Stimulated activated naive CD8-positive, alpha-beta T cell treated with anti-CD3 and anti-CD28 coated beads, Interleukin-15, Interleukin-2, amounts not matched to agents 100 U/mL and 50 U/mL, for 24 hours (primary cell): ENCODE results near the gene KLHL3.

Source experiments
- ATAC-seq: fragments of 150-1000 bp; cut with Tn5 transposase; one replicate; pipeline ENCODE4 v1.10.0; 2021
- DNase-seq: peaks from one replicate; pipeline ENCODE4 v3.0.0; 2021

KLHL3 gene

DNA sequence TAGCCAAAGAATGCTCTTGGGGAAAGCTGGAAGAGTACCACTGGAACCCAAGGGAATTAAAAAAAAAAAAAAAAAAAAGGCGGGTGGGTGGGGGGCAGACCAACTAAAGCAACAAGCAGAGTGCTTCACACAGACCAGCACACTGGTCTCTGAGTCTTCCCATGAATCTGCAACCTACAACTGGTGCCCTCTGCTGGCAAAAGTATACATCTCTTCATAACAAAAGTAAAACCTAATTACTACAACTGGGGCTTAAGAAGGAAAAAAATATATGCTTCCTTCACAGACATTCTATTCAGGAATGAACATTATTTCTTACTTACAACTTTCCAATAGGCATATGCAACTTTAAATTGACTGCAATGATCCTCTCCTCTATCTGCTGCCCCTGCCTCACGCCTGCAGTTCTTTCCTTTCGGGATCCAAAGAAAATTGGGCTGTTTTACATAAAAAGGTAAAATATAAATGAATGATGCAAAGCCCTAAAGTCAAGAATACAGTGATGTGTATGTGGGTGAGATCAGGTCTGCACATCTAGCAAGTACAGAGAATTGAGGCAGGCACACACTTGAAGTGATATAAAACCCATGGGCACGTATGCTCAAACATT lies 7.2 kb upstream of the KLHL3 start:
- ATAC-seq: peak; percentile 80
- peak; percentile 56 for DNase-seq

- ATAC-seq (no peak), DNase-seq (no peak)
Observed at GRCh38 chr5:137741718-137742117, 5.8 kb upstream of the KLHL3 start.

DNA sequence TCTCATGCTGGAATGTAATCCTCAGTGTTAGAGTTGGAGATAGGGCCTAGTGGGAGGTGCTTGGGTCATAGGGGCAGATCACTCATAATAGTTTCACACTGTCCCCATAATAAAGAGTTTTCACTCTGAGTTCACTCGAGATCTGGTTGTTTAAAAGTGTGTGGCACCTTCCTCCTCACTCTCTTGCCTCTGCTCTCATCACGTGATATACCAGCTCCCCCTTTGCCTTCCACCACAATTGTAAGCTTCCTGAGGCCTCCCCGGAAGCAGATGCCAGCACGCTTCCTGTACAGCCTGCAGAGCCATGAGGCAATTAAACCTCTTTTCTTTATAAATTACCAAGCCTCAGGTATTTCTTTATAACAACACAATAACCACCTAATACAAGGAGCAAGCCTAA lies 3.8 kb upstream of the KLHL3 start:
- ATAC-seq (no peak), DNase-seq (no peak)

- DNase-seq (no peak), ATAC-seq (no peak)
Observed at GRCh38 chr5:137738947-137739346, 3.1 kb upstream of the KLHL3 start.

GRCh38 chr5:137737349-137738131 lies 1.7 kb upstream of the KLHL3 start:
- DNase-seq (peak; percentile 17), ATAC-seq (peak; percentile 73)

GRCh38 chr5:137736496-137736895 lies 607 bp upstream of the KLHL3 start:
- DNase-seq (no peak), ATAC-seq (no peak)

- no peak for ATAC-seq
- DNase-seq: peak; percentile 30
Observed at GRCh38 chr5:137734962-137735554, 831 bp downstream of the KLHL3 start.

- DNase-seq: no peak
- ATAC-seq: no peak
Observed at GRCh38 chr5:137734331-137734730, 1.6 kb downstream of the KLHL3 start.

DNA sequence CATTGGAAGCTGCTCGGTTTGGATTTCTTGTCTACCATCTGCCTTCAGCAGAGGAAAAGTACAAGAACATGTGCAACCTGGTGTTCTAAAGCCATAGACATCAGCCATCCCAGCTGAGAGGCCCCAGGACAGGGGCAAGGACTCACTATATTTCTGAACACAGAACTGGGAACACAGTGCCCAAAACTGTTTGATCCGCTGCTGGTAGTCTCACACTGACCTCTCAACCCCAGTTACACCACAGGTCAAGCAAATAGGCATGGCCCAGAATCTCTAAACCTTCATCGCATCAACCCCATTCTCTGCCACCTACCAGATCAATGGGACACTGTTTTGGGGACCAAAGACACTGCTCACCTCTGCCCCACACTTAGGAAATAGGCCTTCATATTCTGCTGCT lies 2.0 kb downstream of the KLHL3 start:
- ATAC-seq: no peak
- no peak for DNase-seq

GRCh38 chr5:137733006-137733405 lies 2.9 kb downstream of the KLHL3 start:
- ATAC-seq (no peak), DNase-seq (no peak)

DNA sequence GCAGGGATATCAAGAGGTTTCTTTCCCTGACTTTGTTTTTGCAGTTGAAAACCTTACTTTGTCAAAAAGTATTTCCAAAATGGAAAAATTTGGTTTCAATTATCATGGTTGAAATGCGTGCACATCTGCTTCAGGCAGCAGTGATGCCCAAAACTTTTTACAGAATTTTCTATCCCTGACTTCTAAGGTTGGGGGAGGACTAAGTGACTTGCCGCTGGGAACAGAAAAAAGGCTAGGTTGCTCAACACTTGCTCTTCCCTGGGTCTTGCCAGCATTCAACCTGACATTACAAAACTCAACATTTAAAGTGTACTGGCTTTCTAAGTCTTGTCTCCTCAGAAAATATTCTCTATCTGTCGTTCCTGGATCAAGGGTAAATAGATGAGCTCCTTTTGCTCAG lies 4.7 kb downstream of the KLHL3 start:
- ATAC-seq: no peak

GRCh38 chr5:137730336-137730735 lies 5.6 kb downstream of the KLHL3 start:
- DNase-seq: no peak

More for the DNA sequence above, 4.7 kb downstream of the KLHL3 start:
- no peak for DNase-seq

DNA sequence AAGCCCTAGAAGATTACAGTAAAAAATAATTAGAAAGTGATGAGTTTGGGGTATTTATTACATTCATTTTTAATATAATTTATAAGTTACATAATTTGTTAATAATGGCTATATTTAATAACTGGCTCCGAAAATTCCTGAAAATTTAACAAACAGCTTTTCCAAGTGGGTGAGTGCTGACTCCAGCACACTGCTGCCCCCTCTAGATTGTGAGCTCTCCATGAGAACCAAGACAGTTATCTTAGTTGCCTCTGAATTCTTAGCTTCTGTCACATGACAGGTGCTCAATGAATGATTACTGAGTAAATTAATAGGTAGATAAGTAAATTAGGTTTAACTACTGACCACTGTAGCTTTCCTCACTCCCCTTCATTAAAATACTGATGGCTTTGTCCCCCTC lies 7.8 kb downstream of the KLHL3 start:
- ATAC-seq (no peak), DNase-seq (no peak)

More at GRCh38 chr5:137730336-137730735, 5.6 kb downstream of the KLHL3 start:
- no peak for ATAC-seq

DNA sequence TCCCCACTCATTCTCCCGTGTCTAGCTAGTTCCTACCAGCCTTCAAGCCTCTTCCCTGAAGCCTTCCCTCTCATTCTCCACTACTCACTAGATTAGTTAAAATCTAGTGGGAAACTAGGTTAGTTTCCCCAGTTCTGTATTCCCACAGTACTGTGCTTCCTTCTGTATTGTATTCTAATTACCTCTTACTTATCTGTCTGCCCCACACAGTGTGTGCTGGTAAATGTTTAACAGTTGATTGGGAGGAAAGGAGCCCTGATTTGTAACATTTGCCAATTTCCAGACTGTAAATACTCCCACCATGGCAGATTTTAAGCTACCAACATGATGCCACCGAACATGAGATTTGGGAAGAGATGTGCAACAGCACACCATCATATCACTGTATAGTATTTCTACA lies 8.3 kb downstream of the KLHL3 start:
- ATAC-seq: no peak
- DNase-seq: no peak

DNA sequence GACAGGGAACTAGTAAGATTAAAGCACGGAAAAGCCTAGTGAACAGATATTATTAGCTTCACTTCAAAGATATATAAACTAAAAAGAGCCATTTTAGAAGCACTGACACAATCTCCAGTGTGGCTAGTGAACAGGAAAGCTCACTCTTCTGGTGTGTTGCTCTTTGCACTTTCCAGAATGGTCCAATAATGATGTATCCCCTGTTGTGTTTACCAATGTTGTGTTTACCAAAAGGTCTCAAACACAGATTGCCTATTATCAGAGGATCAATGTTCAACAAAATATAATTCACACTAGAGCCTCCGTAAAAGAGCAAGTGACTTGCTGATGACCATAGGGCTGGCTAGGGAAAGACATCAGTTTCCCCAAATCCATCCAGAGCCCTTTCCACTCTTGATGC lies 11.6 kb downstream of the KLHL3 start:
- ATAC-seq (no peak), DNase-seq (no peak)

GRCh38 chr5:137718611-137719010 lies 17.3 kb downstream of the KLHL3 start:
- ATAC-seq (no peak), DNase-seq (no peak)

DNA sequence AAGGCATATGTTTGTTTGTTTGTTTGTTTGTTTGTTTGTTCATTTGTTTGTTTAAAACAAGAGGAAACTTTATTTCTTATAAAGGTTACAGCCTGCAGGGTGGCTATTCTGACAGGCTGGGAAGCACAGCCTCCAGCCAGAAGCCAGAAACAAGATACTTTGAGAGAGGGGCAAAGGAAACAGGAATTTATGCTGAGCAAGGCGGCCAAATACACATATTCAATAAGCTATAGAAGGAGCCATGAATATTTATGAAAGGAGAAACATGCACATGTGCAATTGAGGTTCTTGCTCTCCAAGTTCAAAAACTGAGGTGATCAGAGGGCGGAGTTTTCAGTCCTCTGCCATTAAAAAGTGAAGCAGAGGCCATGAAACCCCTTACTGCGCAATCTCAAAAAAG lies 19.6 kb downstream of the KLHL3 start:
- ATAC-seq (no peak), DNase-seq (no peak)

DNA sequence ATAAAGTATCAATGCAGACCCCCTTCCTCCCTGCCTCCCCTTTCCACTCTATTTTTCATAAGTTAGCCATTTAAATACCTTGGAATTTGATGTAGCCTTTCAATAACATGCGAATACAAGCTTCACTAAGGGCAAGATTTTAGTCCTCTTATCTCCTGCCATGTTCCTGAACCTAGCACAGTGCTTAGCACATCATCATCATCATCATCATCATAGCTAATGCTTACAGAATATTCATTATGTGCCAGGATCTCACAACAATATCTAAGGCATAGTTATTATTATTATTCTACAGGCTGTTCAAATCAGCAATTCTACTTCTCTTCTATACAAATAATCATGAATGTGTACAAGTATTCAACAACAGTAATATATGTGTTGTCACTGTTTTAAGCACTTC lies 20.4 kb downstream of the KLHL3 start:
- DNase-seq (no peak), ATAC-seq (no peak)

DNA sequence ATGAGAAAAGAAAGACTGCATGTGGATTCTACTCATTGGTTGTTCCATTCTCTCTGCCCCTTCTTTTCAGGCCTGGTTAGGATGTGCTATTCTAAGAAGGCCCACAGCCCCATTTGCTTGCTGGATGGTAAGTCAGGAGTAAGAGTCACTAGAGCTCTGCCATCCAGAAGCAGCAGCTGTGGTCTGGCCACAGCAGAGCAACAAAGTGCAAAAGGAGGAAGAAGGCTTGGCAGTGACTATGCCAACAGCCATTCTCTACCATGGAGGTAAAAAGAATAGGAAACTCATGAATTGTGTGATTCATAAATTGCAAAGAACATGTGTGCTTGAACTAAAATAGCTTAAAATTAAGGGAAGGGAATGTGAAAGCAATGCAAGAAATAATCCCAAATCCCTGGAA lies 20.9 kb downstream of the KLHL3 start:
- DNase-seq: no peak
- no peak for ATAC-seq

GRCh38 chr5:137714494-137714893 lies 21.4 kb downstream of the KLHL3 start:
- DNase-seq (no peak), ATAC-seq (no peak)

GRCh38 chr5:137712139-137712667 lies 23.7 kb downstream of the KLHL3 start:
- ATAC-seq (no peak), DNase-seq (no peak)

DNA sequence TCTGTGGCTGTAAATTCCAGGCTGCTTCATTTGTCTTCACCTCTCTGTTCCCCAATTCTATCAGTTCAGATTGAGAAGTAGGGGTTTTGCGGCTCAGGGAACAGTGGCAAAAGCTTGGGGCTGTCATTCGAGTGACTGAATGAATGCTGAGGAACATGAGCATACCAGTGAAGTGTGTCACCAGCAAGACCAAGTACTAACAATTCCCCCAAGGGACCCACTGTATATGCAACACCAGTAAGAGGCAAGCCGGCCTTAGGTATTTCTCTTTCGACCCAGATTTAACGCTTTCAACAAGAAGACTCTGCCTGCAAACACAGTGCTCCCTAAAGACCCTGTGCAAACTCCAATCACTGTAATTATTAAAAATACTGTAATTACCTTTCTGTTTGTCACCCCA lies 25.8 kb downstream of the KLHL3 start:
- DNase-seq: no peak
- no peak for ATAC-seq

- DNase-seq (no peak), ATAC-seq (no peak)
Observed at GRCh38 chr5:137708796-137709559, 26.9 kb downstream of the KLHL3 start.
